H1 (cell line): ENCODE data around the gene SIRT6. TPM values are rescaled to one million over a fixed set of nuclear protein-coding genes. Genes with fewer than 3 reads are reported as not detected.

Experiments
- CTCF ChIA-PET: fragments of 300-600 bp; sonication (Branson Sonifier 250); formaldehyde crosslinking; loops from one replicate; lab custom pipeline; 2021; ENCODE audit not compliant: partially characterized antibody; lab: Charles Lee
- POLR2A ChIA-PET: fragments of 300-600 bp; sonication (Branson Sonifier 250); formaldehyde crosslinking; loops from one replicate; lab custom pipeline; 2021; ENCODE audit warnings: inconsistent platforms; ENCODE audit not compliant: partially characterized antibody; lab: Charles Lee
- DNase-seq, 2 experiments: peaks; one replicate each; pipeline versions ENCODE4 v3.0.0 to v3.0.0-alpha.2; 2010 to 2022; ENCODE audit warnings: low spot score in 2 of 2, low read depth in 1 of 2, mixed read lengths in 1 of 2
- FAIRE-seq: peaks from 2 replicates; lab custom pipeline; 2011; peaks lifted over from hg19 to GRCh38; lab: Jason Lieb, UNC
- H2AFZ ChIP-seq: 2 replicates; pipeline ENCODE4 v1.8.1; 2012; ENCODE audit warnings: low read length, inconsistent platforms
- H2AK5ac ChIP-seq: 2 replicates; pipeline ENCODE4 v1.6.1; 2013; ENCODE audit warnings: low read depth, low read length
- H2BK120ac ChIP-seq: replicated peaks from 2 replicates; pipeline ENCODE3; 2013; ENCODE audit warnings: low read depth, low read length, inconsistent platforms
- H2BK12ac ChIP-seq: 2 replicates; pipeline ENCODE4 v1.6.1; 2013; ENCODE audit warnings: low read depth, low read length
- H2BK15ac ChIP-seq: 2 replicates; pipeline ENCODE4 v1.6.1; 2013; ENCODE audit warnings: low read length
- H2BK20ac ChIP-seq: 2 replicates; pipeline ENCODE4 v1.6.1; 2013; ENCODE audit warnings: low read length
- H2BK5ac ChIP-seq: 2 replicates; pipeline ENCODE4 v1.6.1; 2013; ENCODE audit warnings: low read depth, low read length
- H3K14ac ChIP-seq: 2 replicates; pipeline ENCODE4 v1.6.1; 2013; ENCODE audit warnings: inconsistent platforms; ENCODE audit not compliant: insufficient read length
- H3K18ac ChIP-seq: 2 replicates; pipeline ENCODE4 v1.6.1; 2013; ENCODE audit warnings: low read length; ENCODE audit errors: extremely low read depth
- H3K23ac ChIP-seq: 2 replicates; pipeline ENCODE4 v1.6.1; 2013; ENCODE audit warnings: inconsistent platforms; ENCODE audit not compliant: insufficient read length
- H3K23me2 ChIP-seq: 2 replicates; pipeline ENCODE4 v1.6.1; 2013; ENCODE audit warnings: low read depth, low read length
- H3K27ac ChIP-seq: 2 replicates; pipeline ENCODE4 v1.6.1; 2011; ENCODE audit warnings: low read depth, low read length, inconsistent platforms
- H3K27me3 ChIP-seq, 4 experiments: replicated peaks in 1 of 4; 1 replicate in 1 of 4; 2 replicates in 3 of 4; pipeline versions ENCODE4 v1.6.1 to v1.8.1; 2011 to 2013; ENCODE audit warnings: low read length in 3 of 4, mild to moderate bottlenecking in 3 of 4, inconsistent platforms in 2 of 4, mixed read lengths in 2 of 4, moderate library complexity in 1 of 4; ENCODE audit not compliant: control insufficient read depth in 3 of 4, insufficient read depth in 3 of 4; ENCODE audit errors: extremely low read depth in 1 of 4
- H3K36me3 ChIP-seq, 4 experiments: 2 replicates each; pipeline versions ENCODE4 v1.6.1 to v1.8.1; 2011 to 2013; ENCODE audit warnings: mild to moderate bottlenecking in 4 of 4, low read length in 3 of 4, moderate library complexity in 2 of 4, control low read depth in 1 of 4, inconsistent platforms in 1 of 4; ENCODE audit not compliant: insufficient read depth in 4 of 4, control insufficient read depth in 2 of 4
- H3K4ac ChIP-seq: replicated peaks from 2 replicates; pipeline ENCODE3; 2013; ENCODE audit warnings: low read length, low read depth, mixed read lengths, inconsistent platforms; ENCODE audit not compliant: insufficient read length
- H3K4me1 ChIP-seq, 4 experiments: replicated peaks in 1 of 4; 1 replicate in 1 of 4; 2 replicates in 3 of 4; pipeline versions ENCODE4 v1.6.1 to v1.8.1; 2011 to 2013; ENCODE audit warnings: low read length in 3 of 4, inconsistent platforms in 2 of 4, mixed read lengths in 1 of 4; ENCODE audit not compliant: insufficient read depth in 4 of 4, control insufficient read depth in 3 of 4
- H3K4me2 ChIP-seq, 2 experiments: 2 replicates each; pipeline versions ENCODE4 v1.6.1 to v1.8.1; 2011 to 2013; ENCODE audit warnings: low read depth in 2 of 2, low read length in 2 of 2, control low read depth in 1 of 2, inconsistent platforms in 1 of 2, mild to moderate bottlenecking in 1 of 2; ENCODE audit not compliant: insufficient read depth in 1 of 2
- H3K4me3 ChIP-seq, 4 experiments: fragments of 200-600, 300-600 bp in 1 of 4; sonication (generic), shearing (Covaris generic), sonication (Bioruptor Twin) in 1 of 4; 2 replicates each; pipeline versions ENCODE4 v1.5.1 to v1.8.1; 2011 to 2016; ENCODE audit warnings: low read length in 4 of 4, low read depth in 3 of 4, control low read depth in 2 of 4, inconsistent platforms in 2 of 4, mild to moderate bottlenecking in 2 of 4, mixed read lengths in 1 of 4, moderate library complexity in 1 of 4; ENCODE audit not compliant: insufficient read depth in 2 of 4; ENCODE audit errors: extremely low read depth in 1 of 4
- H3K56ac ChIP-seq: replicated peaks from 2 replicates; pipeline ENCODE3; 2013; ENCODE audit warnings: low read depth, mild to moderate bottlenecking, mixed read lengths, low read length, inconsistent platforms; ENCODE audit not compliant: insufficient read length
- H3K79me1 ChIP-seq: 2 replicates; pipeline ENCODE4 v1.6.1; 2013; ENCODE audit warnings: low read depth, low read length, control low read depth
- H3K79me2 ChIP-seq, 2 experiments: 2 replicates each; pipeline versions ENCODE4 v1.6.1 to v1.8.1; 2012 to 2013; ENCODE audit warnings: low read length in 2 of 2, mild to moderate bottlenecking in 2 of 2, inconsistent platforms in 1 of 2; ENCODE audit not compliant: insufficient read depth in 2 of 2, control insufficient read depth in 1 of 2
- H3K9ac ChIP-seq, 4 experiments: replicated peaks in 1 of 4; 1 replicate in 1 of 4; 2 replicates in 3 of 4; pipeline versions ENCODE4 v1.6.1 to v1.8.1; 2011 to 2013; ENCODE audit warnings: low read depth in 3 of 4, low read length in 3 of 4, control low read depth in 2 of 4, mild to moderate bottlenecking in 2 of 4, moderate library complexity in 2 of 4, inconsistent platforms in 1 of 4; ENCODE audit errors: extremely low read depth in 1 of 4
- H3K9me3 ChIP-seq, 2 experiments: 2 replicates each; pipeline versions ENCODE4 v1.6.1 to v1.8.1; 2012 to 2013; ENCODE audit warnings: mild to moderate bottlenecking in 2 of 2, moderate library complexity in 2 of 2, control low read depth in 1 of 2, inconsistent platforms in 1 of 2, low read depth in 1 of 2, low read length in 1 of 2, mixed read lengths in 1 of 2; ENCODE audit not compliant: insufficient read depth in 2 of 2
- H4K20me1 ChIP-seq, 2 experiments: replicated peaks in 1 of 2; 2 replicates each; pipeline versions ENCODE3 to v1.8.1; 2011 to 2013; ENCODE audit warnings: inconsistent platforms in 2 of 2, low read length in 2 of 2, mild to moderate bottlenecking in 1 of 2; ENCODE audit not compliant: insufficient read depth in 2 of 2, control insufficient read depth in 1 of 2
- H4K5ac ChIP-seq: 2 replicates; pipeline ENCODE4 v1.6.1; 2013; ENCODE audit warnings: low read length, low read depth, mixed read lengths, inconsistent platforms; ENCODE audit not compliant: insufficient read length
- H4K8ac ChIP-seq: 2 replicates; pipeline ENCODE4 v1.8.0; 2013; ENCODE audit warnings: mild to moderate bottlenecking, moderate library complexity, low read length, inconsistent platforms; ENCODE audit not compliant: insufficient read depth; ENCODE audit errors: extremely low read depth
- H4K91ac ChIP-seq: replicated peaks from 2 replicates; pipeline ENCODE3; 2013; ENCODE audit warnings: low read length, mixed read lengths, inconsistent platforms; ENCODE audit not compliant: insufficient read length
- EGR1 ChIP-seq: IDR thresholded peaks from 2 replicates; pipeline ENCODE4 v1.6.1; 2011; ENCODE audit warnings: low read depth, low read length, borderline replicate concordance
- FOSL1 ChIP-seq: IDR thresholded peaks from 2 replicates; pipeline ENCODE4 v1.6.1; 2011; ENCODE audit warnings: mild to moderate bottlenecking, low read depth, low read length, moderate library complexity; ENCODE audit not compliant: insufficient read depth
- KDM1A ChIP-seq: fragments of 200-600, 300-600 bp; sonication (generic); IDR thresholded peaks from 2 replicates; pipeline ENCODE4 v1.7.1; 2016; ENCODE audit warnings: mild to moderate bottlenecking, low read length, borderline replicate concordance
- PHF8 ChIP-seq: fragments of 200-600 bp; sonication (generic); conservative IDR thresholded peaks from 2 replicates; pipeline ENCODE4 v1.7.1; 2012; ENCODE audit warnings: low read depth, mild to moderate bottlenecking, inconsistent platforms, low read length, moderate library complexity
- WGBS, 2 experiments: shearing (Covaris generic) in 1 of 2; methylation state at CpG; one replicate each; pipeline versions ENCODE4 v1.1.6 to v1.1.7; 2013 to 2015; ENCODE audit warnings: low lambda C conversion rate in 2 of 2, mixed read lengths in 2 of 2, inconsistent platforms in 1 of 2, low coverage in 1 of 2, missing lambda C conversion rate in 1 of 2; ENCODE audit not compliant: insufficient replicate concordance in 2 of 2, insufficient coverage in 1 of 2, insufficient read length in 1 of 2; ENCODE audit errors: extremely low coverage in 1 of 2, missing lambda C conversion rate in 1 of 2; 5-methylcytosine and 5-hydroxymethylcytosine counted together
- polyA plus RNA-seq, 7 experiments: library from polyadenylated mRNA; depleted of rRNA in 3 of 7; stranded (reverse) in 5 of 7; unstranded in 2 of 7; fragments of >200 nt in 5 of 7; fragments of 200-250 nt in 2 of 7; gene quantifications; 1 replicate in 5 of 7; 2 replicates in 1 of 7; 4 replicates in 1 of 7; pipeline versions ENCODE4 v1.2.1 to v1.2.3, GENCODE V29; 2011 to 2013; ENCODE audit warnings: missing spikeins in 2 of 7, mixed read lengths in 2 of 7
- total RNA-seq: library from RNA; stranded (reverse); fragmentation: NEBNext Ultra II Directional; extraction: Animal tissue kit (Norgen Biotek cat#: 25700); gene quantifications from 2 replicates; pipeline ENCODE4 v1.2.1, GENCODE V29; 2021

Gene SIRT6
- total and polyA plus RNA-seq, 2 of the 8 experiments (the other 6 are each of a cell fraction or from before 2014, with no cell fraction given): 25.2 to 27.0 TPM

DNA sequence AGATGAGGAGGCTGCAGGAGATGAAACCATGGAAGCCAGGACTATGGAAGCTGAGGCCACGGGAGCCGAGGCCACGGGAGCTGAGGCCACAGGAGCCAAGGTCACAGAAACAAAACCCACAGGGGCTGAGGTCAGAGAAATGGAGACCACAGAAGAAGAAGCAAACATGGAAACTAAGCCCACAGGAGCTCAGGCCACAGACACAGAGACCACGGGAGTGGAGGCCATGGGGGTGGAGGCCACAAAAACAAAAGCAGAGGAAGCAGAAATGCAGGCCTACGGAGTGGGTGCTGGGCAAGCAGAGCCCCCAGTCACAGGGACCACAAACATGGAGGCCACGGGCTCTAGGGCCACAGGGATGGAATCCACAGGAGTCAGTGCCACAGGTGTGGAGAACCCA lies 34.5 kb upstream of the SIRT6 start:
- Histone ChIP-seq H3K79me1 (no peaks in the 10 kb centered on the region), H3K14ac (no peak overlapping the region), H2BK15ac (no peak overlapping the region), H2AFZ (no peak overlapping the region), H3K4me3 (no peak overlapping the region), H3K23me2 (no peaks in the 10 kb centered on the region), H3K27me3 (no peaks in the 10 kb centered on the region), H4K8ac (peak overlapping the region; percentile 28; the same call in 1 of the 2 replicates), H3K23ac (no peak overlapping the region), H3K27ac (no peak overlapping the region), H3K9ac (no peak overlapping the region), H3K79me2 (no peaks in the 10 kb centered on the region), H3K4ac (no peak overlapping the region), H3K4me1 (no peaks in the 10 kb centered on the region), H4K91ac (no peak overlapping the region), H2AK5ac (no peak overlapping the region), H4K20me1 (peaks cover 2% of the 10 kb centered on the region in 2 experiments), H3K9me3 (peaks cover 0 to 2% of the 10 kb centered on the region in 2 experiments; a peak in 1 of 4 replicates), H2BK12ac (no peak overlapping the region), H3K56ac (no peak overlapping the region), H3K36me3 (peaks cover 0 to 7% (median 2%) of the 10 kb centered on the region in 4 experiments; a peak in 4 of 8 replicates), H2BK120ac (no peak overlapping the region), H3K4me2 (no peak overlapping the region), H2BK5ac (no peak overlapping the region), H3K18ac (no peak overlapping the region), H2BK20ac (no peak overlapping the region), H4K5ac (no peak overlapping the region)
- no peak for FAIRE-seq
- POLR2A ChIA-PET: interaction anchor here (1.4 to 2.4 kb wide), 3 partner anchors 9 to 266 kb away, joined by 3 to 6 read pairs (median 5); no protein-coding TSS in a partner anchor
- DNase-seq: no peak
- WGBS, 2 experiments: 91% methylated on average over 6 of the region's 6 CpGs; no CpG with 5 or more reads in 1 of the 2 experiments
- CTCF ChIA-PET: interaction anchor here (1.2 kb wide), 1 partner anchor 9 kb away, joined by 3 read pairs; no protein-coding TSS in a partner anchor
- TF ChIP-seq KDM1A (peak; percentile 73; the same call in 1 of the 2 replicates), FOSL1 (peak; percentile 88; the same call in 1 of the 2 replicates), EGR1 (peak; percentile 100), PHF8 (no peak)
